ENCODE data around the gene SCT.

- TF ChIP-seq CTCF (conservative IDR thresholded peaks at IDR 0.05; ENCODE audit: low read depth in 2 of 2) (no peak), CREB1 (CRISPR knock-in tag; IDR thresholded peaks at IDR 0.05; ENCODE audit: low read depth) (no peak), EZH2 (IDR thresholded peaks at IDR 0.05; ENCODE audit: low read depth, unreplicated experiment) (no peak), EZH2phosphoT487 (IDR thresholded peaks at IDR 0.05; ENCODE audit: unreplicated experiment) (no peak), REST (IDR thresholded peaks at IDR 0.05; ENCODE audit: unreplicated experiment) (no peak), NANOG (IDR thresholded peaks at IDR 0.05; ENCODE audit: borderline replicate concordance) (no peak), POLR2AphosphoS5 (IDR thresholded peaks at IDR 0.05; ENCODE audit: low read depth) (no peak), JUNB (IDR thresholded peaks at IDR 0.05; ENCODE audit: unreplicated experiment) (no peak), STAT1 (IDR thresholded peaks at IDR 0.05; ENCODE audit: unreplicated experiment) (no peak), ZNF114 (CRISPR knock-in tag; IDR thresholded peaks at IDR 0.05) (no peak), ZNF331 (CRISPR knock-in tag; IDR thresholded peaks at IDR 0.05; ENCODE audit: low read depth) (no peak), ETS1 (IDR thresholded peaks at IDR 0.05) (no peak)
These were observed 29.9 kb upstream of the SCT start for GRCh38 chr11:656866-657265.

Data from GM23338 (cell line).